Measurements from ENCODE around the gene GXYLT1.
"Not testable (repeated sequence)": the region's sequence is repeated elsewhere in the genome, so short reads cannot be mapped to it uniquely, and the experiment has no call there.

GXYLT1 gene

DNA sequence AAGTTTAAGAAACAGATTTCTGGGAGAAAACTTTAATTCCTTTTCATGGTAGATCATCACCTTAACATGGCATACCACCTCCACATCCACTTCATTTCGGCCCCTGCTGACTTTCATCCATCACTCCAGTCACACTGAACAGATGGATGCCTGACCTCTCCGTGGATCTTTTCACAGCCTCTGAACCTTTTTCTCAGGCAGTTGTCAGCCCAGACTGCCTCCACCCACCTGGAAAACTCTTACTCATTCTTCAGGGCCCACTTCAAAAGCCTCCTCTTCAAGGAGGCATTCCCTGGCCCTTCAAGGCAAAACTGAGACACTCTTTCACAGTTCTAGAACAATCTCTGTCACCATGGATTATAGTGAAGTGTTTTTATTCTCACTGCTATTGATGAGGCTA is 52.9 kb downstream of the GXYLT1 start:
- DNase-seq = no peak

DNA sequence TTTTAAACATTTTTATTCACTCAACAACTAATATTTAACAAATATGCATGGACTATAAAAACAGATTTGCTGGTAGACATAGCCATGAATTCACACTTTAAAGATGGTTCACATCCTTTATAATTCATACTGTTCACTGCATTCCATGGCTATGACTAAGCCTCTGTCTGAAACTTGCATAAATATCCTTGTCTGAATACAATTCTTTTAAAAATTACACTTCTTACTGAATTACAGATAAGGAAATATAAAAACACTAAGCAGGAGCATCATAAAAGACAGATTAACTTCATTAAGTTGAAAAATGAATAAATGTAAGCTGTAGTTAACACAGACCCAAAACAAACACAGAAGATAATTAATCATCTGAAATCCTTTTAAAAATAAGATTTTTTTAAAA is 53.8 kb downstream of the GXYLT1 start:
- no peak for DNase-seq

- no peak for DNase-seq
Measured at GRCh38 chr12:42086031-42086430, 58.6 kb downstream of the GXYLT1 start.

- no peak for DNase-seq
Measured at GRCh38 chr12:42085594-42085993, 59.1 kb downstream of the GXYLT1 start.

GRCh38 chr12:42084522-42084921 is 60.2 kb downstream of the GXYLT1 start:
- DNase-seq = no peak

DNA sequence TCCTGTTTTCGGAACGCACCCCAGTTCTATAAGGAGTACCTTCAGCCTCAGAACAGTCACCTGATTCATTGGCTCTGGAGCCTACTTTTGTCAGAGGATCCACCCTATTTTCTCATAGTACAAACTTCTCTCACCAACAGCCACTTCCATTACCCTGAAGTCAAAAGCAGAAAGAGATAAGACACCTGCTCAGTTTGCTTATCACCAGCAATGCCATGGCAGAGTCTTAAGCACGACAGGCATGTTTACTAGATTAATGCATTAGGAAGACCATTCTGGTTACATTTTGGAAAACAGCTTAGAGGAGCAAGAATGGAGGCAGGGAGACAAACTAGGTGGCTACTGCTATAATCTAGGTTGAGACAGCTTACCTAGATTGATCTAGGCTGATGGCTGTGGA is 67.7 kb downstream of the GXYLT1 start:
- no peak for DNase-seq

- no peak for DNase-seq
Measured at GRCh38 chr12:42070036-42070435, 74.6 kb downstream of the GXYLT1 start.

GRCh38 chr12:42059127-42059526 is 85.5 kb downstream of the GXYLT1 start:
- no peak for DNase-seq

DNA sequence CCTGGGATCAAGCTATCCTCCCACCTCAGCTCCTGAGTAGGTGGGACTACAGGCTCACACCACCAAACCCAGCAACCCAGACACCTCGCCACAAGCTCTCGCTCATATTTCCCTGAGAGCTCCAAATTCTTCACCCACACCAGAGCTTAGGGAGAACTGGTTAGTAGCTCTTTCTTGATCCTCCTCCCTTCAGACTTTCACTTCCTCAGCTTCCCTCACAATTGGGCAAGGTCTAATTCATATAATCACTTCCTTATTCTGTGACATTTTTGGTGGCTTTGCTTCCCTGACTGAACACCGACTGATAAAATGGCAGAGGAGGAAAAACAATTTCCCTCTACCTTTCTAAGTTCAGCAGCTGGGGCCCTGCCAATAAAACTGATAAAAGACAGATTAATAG is 88.5 kb downstream of the GXYLT1 start:
- DNase-seq = no peak

- DNase-seq = no peak
Measured at GRCh38 chr12:42053456-42053855, 91.2 kb downstream of the GXYLT1 start.

- DNase-seq = not testable (repeated sequence)
Measured at GRCh38 chr12:42048980-42049379, 95.7 kb downstream of the GXYLT1 start.

GRCh38 chr12:42039577-42039976 is 105.1 kb downstream of the GXYLT1 start:
- no peak for DNase-seq

GRCh38 chr12:42039176-42039575 is 105.5 kb downstream of the GXYLT1 start:
- DNase-seq = no peak

GRCh38 chr12:42031847-42032564 is 112.7 kb downstream of the GXYLT1 start:
- no peak for DNase-seq

All from NCI-H526 treated with DMSO at 0.1 percent for 48 hours (cell line).